T-helper 1 cell treated with Interleukin-12 subunit alpha and Interleukin-12 subunit beta and Interleukin-4 antibody, amounts not matched to agents 30 μg/mL and 1 μg/mL, for 36 hours (primary cell): ENCODE measurements around the gene DNHD1.

ENCODE experiments used
- H3K27ac Mint-ChIP-seq: one replicate; pipeline ENCODE4 v1.8.0; 2021; ENCODE audit warnings: mild to moderate bottlenecking, mixed read lengths
- H3K27me3 Mint-ChIP-seq: one replicate; pipeline ENCODE4 v1.8.0; 2021; ENCODE audit warnings: low read depth, mixed read lengths
- H3K36me3 Mint-ChIP-seq: one replicate; pipeline ENCODE4 v1.8.0; 2021; ENCODE audit warnings: low read depth, mixed read lengths
- H3K4me1 Mint-ChIP-seq: one replicate; pipeline ENCODE4 v1.8.0; 2021; ENCODE audit warnings: low read depth, mixed read lengths
- H3K4me3 Mint-ChIP-seq: one replicate; pipeline ENCODE4 v1.8.0; 2021; ENCODE audit warnings: mild to moderate bottlenecking, moderate library complexity, mixed read lengths
- H3K9me3 Mint-ChIP-seq: one replicate; pipeline ENCODE4 v1.8.0; 2021; ENCODE audit warnings: mixed read lengths

The DNHD1 gene

DNA sequence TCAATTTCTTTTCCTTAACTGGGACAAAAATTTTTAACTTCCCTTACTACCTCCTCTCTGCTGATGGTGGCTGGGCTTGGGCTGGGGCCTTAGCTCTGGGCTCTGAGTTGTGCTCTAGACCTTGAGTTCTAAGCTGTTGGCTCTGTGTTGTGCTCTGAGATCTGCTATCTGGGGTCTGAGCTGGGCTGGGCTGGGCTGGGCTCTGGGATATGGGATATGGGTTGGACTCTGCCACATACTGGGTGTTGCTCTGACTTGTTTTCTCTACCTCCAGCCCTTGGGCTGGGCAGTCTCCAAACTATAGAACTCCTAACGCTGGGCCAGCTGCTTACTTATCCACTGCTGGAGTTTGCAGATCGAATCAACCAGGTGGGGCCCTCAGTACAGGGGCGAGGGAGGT, 41.9 kb downstream of the DNHD1 start:
- H3K9me3 Mint-ChIP-seq, result no peaks in the 10 kb centered on the region
- H3K27me3 Mint-ChIP-seq, result no peaks in the 10 kb centered on the region
- no peak overlapping the region for H3K4me3 Mint-ChIP-seq
- H3K4me1 Mint-ChIP-seq, result peaks cover 17% of the 10 kb centered on the region
- no peak overlapping the region for H3K27ac Mint-ChIP-seq
- peaks cover 7% of the 10 kb centered on the region for H3K36me3 Mint-ChIP-seq

- H3K4me1 Mint-ChIP-seq, result peaks cover 17% of the 10 kb centered on the region
- no peak overlapping the region for H3K4me3 Mint-ChIP-seq
- H3K36me3 Mint-ChIP-seq, result peaks cover 7% of the 10 kb centered on the region
- H3K27me3 Mint-ChIP-seq, result no peaks in the 10 kb centered on the region
- H3K9me3 Mint-ChIP-seq, result no peaks in the 10 kb centered on the region
- no peak overlapping the region for H3K27ac Mint-ChIP-seq
Observed at GRCh38 chr11:6539748-6540268, 42.7 kb downstream of the DNHD1 start.

DNA sequence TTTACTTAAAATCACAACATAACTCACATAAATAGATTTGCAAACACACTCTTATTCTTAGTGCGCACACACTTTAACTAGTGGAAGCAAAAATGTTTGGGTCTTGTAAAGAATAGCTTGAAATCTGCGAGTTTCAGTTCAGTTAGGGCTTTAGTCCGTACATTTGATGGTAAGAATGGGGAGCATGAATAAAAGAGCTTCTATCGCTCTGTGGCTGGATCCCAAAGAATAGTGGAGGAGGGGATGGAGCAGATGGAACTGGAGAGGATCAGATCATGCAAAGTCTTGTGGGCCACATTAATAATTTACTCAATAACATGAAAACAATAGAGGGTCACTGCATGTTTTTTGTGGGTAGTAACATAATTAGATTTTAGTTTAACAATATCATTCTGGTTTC, 44.3 kb downstream of the DNHD1 start:
- H3K27ac Mint-ChIP-seq, result no peak overlapping the region
- no peaks in the 10 kb centered on the region for H3K27me3 Mint-ChIP-seq
- peaks cover 17% of the 10 kb centered on the region for H3K4me1 Mint-ChIP-seq
- no peaks in the 10 kb centered on the region for H3K9me3 Mint-ChIP-seq
- H3K36me3 Mint-ChIP-seq, result peaks cover 2% of the 10 kb centered on the region
- no peak overlapping the region for H3K4me3 Mint-ChIP-seq

DNA sequence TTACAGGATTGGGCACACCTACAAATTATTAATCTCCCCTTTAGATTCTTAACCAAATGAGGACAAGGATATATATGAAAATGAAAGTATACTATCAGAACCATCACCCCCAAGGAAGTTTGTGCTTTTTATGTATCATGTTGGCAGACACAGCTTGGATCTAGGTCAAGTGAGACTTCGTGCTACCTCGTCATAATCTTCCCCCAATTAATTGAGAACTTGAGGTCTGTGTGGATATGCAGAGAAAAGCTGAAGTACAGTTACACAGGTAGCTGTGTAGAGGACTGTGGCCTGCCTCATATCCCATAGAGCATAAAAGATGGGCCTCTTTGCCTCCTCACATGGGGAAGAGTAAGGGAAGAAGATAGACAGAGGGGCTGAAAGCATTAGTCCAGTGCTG, 45.6 kb downstream of the DNHD1 start:
- Mint-ChIP-seq H3K36me3 (peaks cover 2% of the 10 kb centered on the region), H3K27me3 (no peaks in the 10 kb centered on the region), H3K9me3 (no peaks in the 10 kb centered on the region), H3K4me1 (peaks cover 17% of the 10 kb centered on the region), H3K4me3 (no peak overlapping the region), H3K27ac (no peak overlapping the region)

DNA sequence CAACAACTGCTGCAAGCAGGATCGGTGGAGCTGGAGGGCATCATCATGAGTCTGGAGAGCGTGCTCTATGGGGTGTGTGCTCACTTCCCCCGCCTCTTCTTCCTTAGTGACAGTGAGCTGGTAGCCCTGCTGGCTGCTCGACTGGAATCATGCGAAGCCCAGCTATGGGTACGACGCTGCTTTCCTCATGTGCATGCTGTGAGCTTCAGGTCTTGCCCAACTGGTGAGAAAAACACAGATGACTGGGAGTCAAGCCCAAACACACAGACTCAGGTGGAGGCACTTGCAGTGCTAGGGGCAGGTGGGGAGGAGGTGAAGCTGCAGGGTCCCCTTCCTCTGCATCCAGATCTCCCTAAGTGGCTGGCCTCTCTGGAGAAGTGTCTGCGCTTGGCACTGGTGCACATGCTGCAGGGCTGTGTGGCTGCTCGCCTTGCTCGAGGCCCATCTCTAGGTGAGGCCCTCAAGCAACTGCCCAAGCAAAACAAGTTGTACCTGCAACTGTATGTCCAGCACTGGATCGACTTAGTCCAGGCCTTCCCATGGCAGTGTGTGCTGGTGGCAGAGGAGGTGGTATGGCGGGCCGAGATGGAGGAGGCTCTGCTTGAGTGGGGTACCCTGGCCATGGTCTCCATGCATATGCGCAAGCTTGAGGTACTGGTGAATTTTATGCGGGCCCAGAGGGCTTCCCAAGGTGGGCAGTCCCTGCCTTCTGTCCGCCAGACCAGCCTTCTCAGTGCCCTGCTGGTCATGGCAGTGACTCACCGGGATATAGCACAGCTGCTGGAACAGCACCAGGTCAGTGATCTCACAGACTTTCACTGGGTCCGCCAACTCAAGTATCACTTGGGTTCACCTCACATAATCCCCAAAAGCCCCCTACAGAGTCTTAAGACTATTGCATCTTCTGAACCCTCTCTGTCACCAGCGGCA, 48.1 kb downstream of the DNHD1 start:
- Mint-ChIP-seq H3K27ac (no peak overlapping the region), H3K4me3 (no peak overlapping the region), H3K4me1 (peaks cover 17% of the 10 kb centered on the region), H3K9me3 (no peaks in the 10 kb centered on the region), H3K36me3 (peaks cover 4% of the 10 kb centered on the region), H3K27me3 (no peaks in the 10 kb centered on the region)

DNA sequence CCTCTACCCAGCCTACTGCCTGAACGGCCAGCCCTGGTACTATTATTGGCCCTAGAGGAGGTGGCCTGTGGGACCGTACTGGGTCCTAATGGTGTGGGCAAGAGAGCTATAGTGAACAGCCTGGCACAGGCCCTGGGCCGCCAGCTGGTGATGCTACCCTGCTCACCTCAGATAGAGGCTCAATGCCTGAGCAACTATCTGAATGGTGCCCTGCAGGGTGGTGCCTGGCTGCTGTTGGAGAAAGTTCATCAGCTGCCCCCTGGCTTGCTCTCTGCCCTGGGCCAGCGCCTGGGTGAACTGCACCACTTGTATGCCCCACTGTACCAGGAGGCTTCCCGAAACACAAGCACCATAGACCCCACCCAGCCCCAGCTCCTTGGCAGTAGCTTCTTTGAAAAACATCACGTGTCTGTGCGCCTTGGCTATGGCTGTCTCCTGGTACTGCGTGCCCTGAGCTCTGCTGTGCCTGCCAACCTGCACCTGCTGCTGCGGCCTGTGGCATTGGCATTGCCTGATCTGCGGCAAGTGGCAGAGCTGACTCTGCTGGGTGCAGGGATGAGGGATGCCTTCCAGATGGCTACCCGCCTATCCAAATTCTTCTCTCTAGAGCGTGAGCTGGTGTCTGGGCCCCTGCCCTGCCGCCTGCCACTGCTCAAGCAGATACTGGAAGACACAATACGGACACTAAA, 49.0 kb downstream of the DNHD1 start:
- Mint-ChIP-seq H3K27ac (no peak overlapping the region), H3K9me3 (no peaks in the 10 kb centered on the region), H3K27me3 (no peaks in the 10 kb centered on the region), H3K4me3 (no peak overlapping the region), H3K36me3 (peaks cover 4% of the 10 kb centered on the region), H3K4me1 (peaks cover 17% of the 10 kb centered on the region)

- no peaks in the 10 kb centered on the region for H3K9me3 Mint-ChIP-seq
- no peaks in the 10 kb centered on the region for H3K27me3 Mint-ChIP-seq
- H3K4me1 Mint-ChIP-seq, result peaks cover 12% of the 10 kb centered on the region
- peaks cover 4% of the 10 kb centered on the region for H3K36me3 Mint-ChIP-seq
- no peak overlapping the region for H3K27ac Mint-ChIP-seq
- H3K4me3 Mint-ChIP-seq, result no peak overlapping the region
Observed at GRCh38 chr11:6546735-6547134, 49.7 kb downstream of the DNHD1 start.

DNA sequence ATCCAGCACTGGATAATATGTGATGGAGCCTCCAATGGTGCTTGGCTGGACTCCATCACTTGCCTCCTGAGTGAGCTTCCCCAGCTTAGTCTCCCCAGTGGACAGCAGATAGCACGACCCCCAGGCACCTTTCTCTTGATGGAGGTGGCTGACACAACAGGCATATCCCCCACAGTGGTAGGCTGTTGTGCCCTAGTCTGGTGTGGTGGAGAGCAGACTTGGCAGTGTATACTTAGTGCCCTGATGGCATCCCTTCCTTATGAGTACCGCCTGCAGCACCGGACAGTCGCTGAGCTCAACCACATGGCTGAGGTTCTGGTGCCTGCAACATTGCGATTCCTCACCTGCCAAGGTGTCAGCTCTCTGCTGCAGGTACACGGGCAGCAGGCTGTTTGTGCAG, 50.1 kb downstream of the DNHD1 start:
- Mint-ChIP-seq H3K36me3 (peaks cover 4% of the 10 kb centered on the region), H3K27me3 (no peaks in the 10 kb centered on the region), H3K4me3 (no peak overlapping the region), H3K4me1 (peaks cover 10% of the 10 kb centered on the region), H3K9me3 (no peaks in the 10 kb centered on the region), H3K27ac (no peak overlapping the region)

DNA sequence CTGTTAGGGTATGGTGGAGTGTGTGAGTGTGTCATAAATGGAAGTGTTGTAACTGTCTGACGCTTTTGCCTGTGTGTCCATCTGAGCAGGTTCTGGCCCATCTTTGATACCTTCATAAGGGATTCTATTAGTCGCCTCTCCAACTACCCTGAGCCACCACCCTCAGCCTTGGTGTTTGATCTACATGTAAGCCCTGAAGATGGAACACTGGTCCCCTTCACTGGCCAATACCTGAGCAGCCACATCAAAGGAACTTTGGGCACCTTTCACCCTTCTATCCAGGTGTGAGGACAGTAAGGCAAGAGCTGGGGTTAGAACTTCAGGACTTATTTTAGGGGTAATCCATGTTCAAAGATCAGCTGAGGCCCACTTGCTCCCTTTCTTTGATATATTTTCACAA, 51.0 kb downstream of the DNHD1 start:
- Mint-ChIP-seq H3K9me3 (no peaks in the 10 kb centered on the region), H3K4me3 (no peak overlapping the region), H3K4me1 (peaks cover under 1% of the 10 kb centered on the region), H3K27ac (no peak overlapping the region), H3K27me3 (no peaks in the 10 kb centered on the region), H3K36me3 (peaks cover 4% of the 10 kb centered on the region)

- Mint-ChIP-seq H3K4me3 (no peak overlapping the region), H3K9me3 (no peaks in the 10 kb centered on the region), H3K36me3 (peaks cover 4% of the 10 kb centered on the region), H3K4me1 (no peaks in the 10 kb centered on the region), H3K27ac (no peak overlapping the region), H3K27me3 (no peaks in the 10 kb centered on the region)
Observed at GRCh38 chr11:6548641-6549040, 51.6 kb downstream of the DNHD1 start.

- Mint-ChIP-seq H3K36me3 (no peaks in the 10 kb centered on the region), H3K4me1 (no peaks in the 10 kb centered on the region), H3K27ac (no peak overlapping the region), H3K27me3 (no peaks in the 10 kb centered on the region), H3K9me3 (no peaks in the 10 kb centered on the region), H3K4me3 (no peak overlapping the region)
Observed at GRCh38 chr11:6553634-6554033, 56.6 kb downstream of the DNHD1 start.

DNA sequence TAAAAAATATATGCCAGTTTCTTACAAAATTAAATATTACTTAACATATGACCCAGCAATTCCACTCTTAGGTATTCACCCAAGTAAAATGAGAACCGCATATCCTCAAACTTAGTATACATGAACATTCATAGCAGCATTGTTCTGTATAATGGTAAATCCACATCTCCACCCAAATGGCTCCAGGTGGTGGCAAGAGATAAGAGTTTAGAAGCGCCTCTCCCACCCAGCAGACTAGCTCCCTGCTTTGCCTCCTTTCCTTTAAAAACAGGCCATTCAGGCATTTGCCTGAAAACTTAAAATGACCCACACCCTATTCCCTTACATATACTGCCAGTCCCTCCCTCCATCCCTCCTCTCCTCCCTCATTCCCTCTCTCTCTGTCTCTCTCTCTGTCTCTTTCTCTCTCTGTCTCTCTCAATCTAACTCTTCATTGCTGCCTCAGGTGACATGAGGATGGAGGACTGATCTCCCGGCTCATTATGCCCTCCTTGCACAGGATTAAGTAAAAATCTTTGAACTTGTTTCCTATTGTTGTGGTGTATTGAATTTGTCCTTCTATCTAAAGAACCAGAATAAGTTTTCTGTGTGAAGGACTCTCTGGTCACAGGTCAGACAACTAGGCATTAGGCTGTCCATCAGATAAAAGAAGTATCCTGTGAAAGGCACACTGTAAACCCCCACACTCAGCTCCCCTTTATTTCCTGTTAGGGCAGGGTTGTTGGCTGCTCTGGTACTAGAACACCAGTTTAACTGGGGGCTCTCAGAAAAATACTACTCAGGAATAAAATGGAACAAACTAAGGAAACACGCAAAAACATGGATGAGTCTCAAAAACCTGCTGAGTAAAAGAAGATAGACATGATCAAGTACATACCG, 58.0 kb downstream of the DNHD1 start:
- H3K27me3 Mint-ChIP-seq, result no peaks in the 10 kb centered on the region
- no peaks in the 10 kb centered on the region for H3K36me3 Mint-ChIP-seq
- H3K4me1 Mint-ChIP-seq, result no peaks in the 10 kb centered on the region
- no peak overlapping the region for H3K27ac Mint-ChIP-seq
- no peaks in the 10 kb centered on the region for H3K9me3 Mint-ChIP-seq
- no peak overlapping the region for H3K4me3 Mint-ChIP-seq

DNA sequence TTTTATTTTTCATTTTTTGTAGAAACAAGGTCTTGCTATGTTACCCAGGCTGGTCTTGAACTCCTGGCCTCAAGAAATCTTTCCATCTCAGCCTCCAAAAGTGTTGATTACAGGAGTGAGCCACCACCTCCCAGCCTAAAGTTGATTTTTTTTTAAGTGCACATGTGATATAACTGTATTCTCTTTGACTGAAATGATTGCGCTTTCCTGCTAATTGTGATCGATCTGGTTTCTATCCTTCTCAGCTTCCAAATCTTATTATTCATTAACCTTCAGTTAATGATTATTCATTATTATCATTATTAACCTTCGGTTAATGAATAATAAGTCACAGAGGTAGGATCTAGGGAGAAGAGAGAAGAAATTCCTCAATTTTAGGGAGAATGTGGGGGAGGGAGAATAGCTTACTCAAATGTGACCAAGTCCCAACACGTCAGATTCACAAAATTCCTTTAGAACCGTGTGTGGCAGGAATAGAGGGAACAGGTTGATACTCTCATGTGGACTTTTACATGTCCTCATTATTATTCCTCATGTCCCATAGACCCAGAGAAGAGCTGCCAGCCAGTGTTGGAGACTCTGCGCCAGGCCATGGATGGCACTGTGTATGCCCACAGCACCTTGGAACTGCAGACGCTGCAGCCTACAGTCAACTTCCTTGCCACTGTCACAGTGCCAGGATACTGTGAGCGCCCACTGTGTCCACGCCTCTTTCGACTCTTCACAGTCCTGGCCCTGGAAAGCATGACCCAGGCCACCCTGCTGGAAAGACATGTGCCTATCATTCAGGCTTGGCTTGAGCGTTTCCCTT, 59.3 kb downstream of the DNHD1 start:
- Mint-ChIP-seq H3K36me3 (no peaks in the 10 kb centered on the region), H3K9me3 (no peaks in the 10 kb centered on the region), H3K27me3 (no peaks in the 10 kb centered on the region), H3K4me1 (no peaks in the 10 kb centered on the region), H3K4me3 (no peak overlapping the region), H3K27ac (no peak overlapping the region)

DNA sequence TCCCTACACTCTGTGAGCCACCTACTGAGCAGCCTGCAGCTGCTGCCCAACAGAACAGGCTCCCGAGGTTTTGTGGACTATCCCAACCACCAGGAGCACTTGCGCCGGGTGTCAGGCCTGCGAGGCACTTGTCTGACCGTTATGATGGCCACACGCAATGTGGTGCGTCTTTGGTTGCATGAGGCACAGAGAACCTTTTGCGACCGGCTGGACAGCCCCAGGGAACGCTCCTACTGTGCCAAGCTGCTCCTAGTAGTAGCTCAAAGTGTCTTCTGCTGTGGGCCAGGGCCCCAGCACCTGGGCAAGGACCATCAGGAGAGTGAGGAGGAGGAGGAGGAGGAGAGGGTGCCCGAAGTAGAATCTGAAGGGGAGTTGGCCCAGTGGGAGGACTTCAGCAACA, 60.0 kb downstream of the DNHD1 start:
- Mint-ChIP-seq H3K27ac (no peak overlapping the region), H3K9me3 (no peaks in the 10 kb centered on the region), H3K4me1 (no peaks in the 10 kb centered on the region), H3K27me3 (no peaks in the 10 kb centered on the region), H3K4me3 (no peak overlapping the region), H3K36me3 (no peaks in the 10 kb centered on the region)
